ENCODE data around the gene VPS39.

GRCh38 chr15:42139596-42139995 is 68.5 kb downstream of the VPS39 start:
- TF ChIP-seq POLR2A (IDR thresholded peaks at IDR 0.05; ENCODE audit: low read depth, low read length) = no peak
- TF ChIP-seq MYC (IDR thresholded peaks at IDR 0.05; ENCODE audit: low read depth, low read length) = no peak
- no peak for TF ChIP-seq POLR2AphosphoS5 (IDR thresholded peaks at IDR 0.05; ENCODE audit: insufficient read depth, low read depth, low read length)
- TF ChIP-seq, protein P1, sequence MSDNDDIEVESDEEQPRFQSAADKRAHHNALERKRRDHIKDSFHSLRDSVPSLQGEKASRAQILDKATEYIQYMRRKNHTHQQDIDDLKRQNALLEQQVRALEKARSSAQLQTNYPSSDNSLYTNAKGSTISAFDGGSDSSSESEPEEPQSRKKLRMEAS (IDR thresholded peaks at IDR 0.05; ENCODE audit: insufficient read depth, insufficient read length) = no peak
- TF ChIP-seq CTCF (IDR thresholded peaks at IDR 0.05; ENCODE audit: extremely low read depth in 1 of 2, insufficient read depth in 1 of 2, low read depth in 1 of 2, low read length in 2 of 2) = no peak
- TF ChIP-seq FOS (IDR thresholded peaks at IDR 0.05; ENCODE audit: borderline replicate concordance, insufficient read depth, low read length) = no peak
